DMS79 (cell line): ENCODE data around the gene UCHL1.
A peak's percentile ranks its signal among the peaks of the same experiment; 100 is the strongest.

Experiments
- DNase-seq: peaks from one replicate; lab custom pipeline; 2025; lab: John Stamatoyannopoulos, UW

The UCHL1 gene

GRCh38 chr4:41256740-41257256, at the start of gene UCHL1:
Gene UCHL1, plus strand, starts transcription at chr4:41256928. Its CDS starts 49 bp downstream, at chr4:41256977.
- peak; percentile 73 for DNase-seq

DNA sequence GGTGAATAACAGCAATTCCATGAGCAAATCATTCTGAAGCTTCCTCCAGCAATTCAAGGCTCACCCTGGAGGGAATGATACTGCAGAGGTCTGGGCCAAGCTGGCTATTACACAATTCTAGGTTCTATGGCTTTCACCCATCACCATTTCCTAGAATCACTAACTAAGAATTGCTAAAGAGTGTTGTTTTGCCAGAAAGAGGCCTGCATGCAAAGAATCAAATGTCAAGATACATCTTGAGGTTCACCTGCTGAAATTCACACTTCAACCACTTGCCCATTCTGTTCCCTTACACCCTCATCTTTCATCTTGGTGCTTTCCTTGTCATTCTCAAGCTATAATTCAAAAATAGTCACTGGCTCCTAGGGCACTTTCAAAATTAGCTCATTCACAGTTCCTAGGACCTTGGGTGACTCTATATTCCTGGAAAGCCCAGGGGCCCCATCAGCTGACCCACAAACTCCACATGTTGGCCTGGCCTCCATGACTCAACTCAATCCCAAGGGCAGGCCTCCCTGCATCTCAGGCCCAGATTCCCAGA, 49.4 kb upstream of the UCHL1 start:
- no peak for DNase-seq

- DNase-seq: peak; percentile 82
Measured at GRCh38 chr4:41209187-41209586, 47.5 kb upstream of the UCHL1 start.

GRCh38 chr4:41209901-41210300, 46.8 kb upstream of the UCHL1 start:
- no peak for DNase-seq

- DNase-seq: no peak
Measured at GRCh38 chr4:41211951-41212615, 44.6 kb upstream of the UCHL1 start.

GRCh38 chr4:41212616-41213203, 44.0 kb upstream of the UCHL1 start:
- peak; percentile 4 for DNase-seq

DNA sequence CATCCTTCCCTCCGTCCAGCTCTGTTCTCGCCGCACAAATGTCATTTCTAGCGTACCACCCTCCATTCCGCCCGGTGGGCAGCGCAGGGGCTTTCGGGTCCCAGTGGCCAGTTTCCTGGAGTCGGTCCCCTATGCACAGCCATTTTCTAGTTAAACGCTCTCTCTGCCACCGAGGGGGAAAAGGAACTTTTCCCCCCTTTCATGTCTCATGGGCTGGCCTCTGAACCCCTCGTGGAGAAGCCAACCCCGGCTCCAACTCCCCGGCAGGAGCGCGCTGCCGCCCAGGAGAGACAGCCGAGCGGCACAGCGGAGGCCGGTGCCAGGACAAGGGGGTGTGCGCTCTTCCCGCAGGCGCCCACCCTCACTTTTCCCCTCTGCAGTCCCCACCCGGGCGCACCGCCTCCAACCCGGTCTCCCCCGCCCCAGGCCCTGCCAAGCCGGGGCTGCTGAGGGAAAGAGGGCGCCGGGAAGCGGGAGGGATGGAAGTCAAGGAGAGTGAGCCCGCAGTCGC, 43.0 kb upstream of the UCHL1 start:
- no peak for DNase-seq

GRCh38 chr4:41214136-41214824, 42.4 kb upstream of the UCHL1 start, which contains the start of gene APBB2:
Gene APBB2, minus strand, starts transcription at chr4:41214542. Its CDS starts 181,288 bp downstream, at chr4:41033254.
- DNase-seq: peak; percentile 79

DNA sequence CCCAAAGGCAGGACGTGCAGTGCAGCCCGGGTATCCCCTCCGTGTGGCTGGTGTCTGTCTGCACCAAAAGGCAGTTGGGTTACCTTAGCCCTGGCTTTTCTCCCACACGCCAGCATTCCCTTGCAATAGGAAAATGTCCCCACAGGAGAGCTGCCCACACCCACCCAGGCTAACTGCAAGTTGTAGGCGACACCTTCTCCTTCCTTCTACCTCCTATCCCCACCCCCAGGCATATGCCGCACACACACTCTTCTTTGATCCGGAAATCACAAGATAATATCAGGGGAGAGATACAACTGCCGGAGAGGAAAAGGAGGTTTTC, 41.9 kb upstream of the UCHL1 start:
- DNase-seq: no peak

DNA sequence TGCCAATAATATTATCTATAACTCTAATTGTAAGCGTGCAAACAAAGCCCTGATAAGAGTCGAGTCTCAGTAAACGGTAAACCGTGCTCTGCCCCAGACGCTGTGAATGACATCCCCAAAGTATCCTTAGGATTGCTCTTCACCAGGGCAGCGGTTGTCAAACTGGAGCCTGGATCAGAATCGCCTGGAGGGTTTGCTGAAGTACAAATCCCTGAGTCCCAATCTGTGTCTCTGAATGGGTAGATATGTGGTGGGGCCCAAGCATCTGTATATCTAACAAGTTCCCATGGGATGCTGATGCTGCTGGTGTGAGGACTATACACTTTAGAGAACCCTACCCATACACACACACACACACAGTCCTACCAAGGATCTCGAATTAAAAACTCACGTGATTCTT, 41.6 kb upstream of the UCHL1 start:
- DNase-seq: no peak

- no peak for DNase-seq
Measured at GRCh38 chr4:41215969-41216293, 40.8 kb upstream of the UCHL1 start.

GRCh38 chr4:41216294-41217019, 40.3 kb upstream of the UCHL1 start:
- peak; percentile 71 for DNase-seq

DNA sequence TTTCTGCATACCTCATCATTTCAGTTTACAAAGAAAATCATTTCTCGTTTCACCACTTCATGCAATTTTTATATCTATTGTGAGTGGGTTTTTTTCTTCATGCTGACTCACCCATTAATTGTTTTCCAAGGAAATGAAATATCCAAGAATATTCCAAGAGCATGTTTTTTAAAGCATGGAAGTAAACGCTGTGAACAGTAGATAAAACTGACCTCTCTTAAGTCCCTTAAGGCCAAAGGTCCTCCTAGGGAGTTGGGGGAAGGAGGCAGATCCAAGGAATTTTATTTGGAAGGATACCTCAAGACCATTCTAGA, 39.8 kb upstream of the UCHL1 start:
- DNase-seq: no peak

GRCh38 chr4:41217374-41217773, 39.4 kb upstream of the UCHL1 start:
- no peak for DNase-seq

DNA sequence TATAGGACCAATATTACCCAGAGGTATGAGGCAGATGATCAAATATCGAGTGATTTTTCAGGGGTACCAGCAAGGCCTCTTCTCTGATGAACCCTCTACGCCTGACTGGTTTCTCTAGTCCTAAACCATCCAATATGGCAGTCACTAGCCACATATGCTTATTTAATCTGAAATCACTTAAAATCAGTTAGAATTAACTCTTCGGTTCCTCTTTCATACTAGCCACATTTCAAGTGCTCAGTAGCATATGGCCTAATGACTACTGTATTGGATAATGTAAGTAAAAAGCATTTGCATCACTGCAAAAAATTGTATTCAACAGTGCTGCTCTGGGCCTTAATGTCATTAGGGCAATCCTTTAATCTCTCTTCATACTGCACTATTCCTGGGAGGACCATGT, 38.0 kb upstream of the UCHL1 start:
- no peak for DNase-seq

DNA sequence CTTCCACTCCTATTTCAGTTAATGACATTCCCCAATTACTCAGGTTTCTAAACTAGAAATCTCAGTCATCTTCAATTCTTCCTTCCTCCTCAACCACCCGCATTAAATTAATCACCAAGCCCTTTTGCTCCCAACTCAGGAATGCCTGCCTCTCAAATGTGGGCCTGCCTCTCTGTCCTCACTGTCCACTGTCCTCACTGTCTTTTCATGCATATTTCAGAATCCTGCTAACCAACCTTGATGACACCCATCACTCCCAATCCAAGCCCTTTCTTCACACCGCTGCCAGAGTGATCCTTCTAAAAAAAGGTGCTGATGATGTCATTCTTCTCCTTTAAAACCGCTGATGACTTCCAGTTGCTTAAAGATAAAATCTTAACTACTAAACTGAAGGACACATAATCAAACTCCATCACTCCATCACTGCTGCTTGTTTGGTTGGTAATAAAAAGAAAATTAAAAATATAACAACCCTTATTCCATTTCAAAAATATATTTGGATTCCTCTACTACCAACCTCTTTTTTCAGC, 37.2 kb upstream of the UCHL1 start:
- DNase-seq: no peak

DNA sequence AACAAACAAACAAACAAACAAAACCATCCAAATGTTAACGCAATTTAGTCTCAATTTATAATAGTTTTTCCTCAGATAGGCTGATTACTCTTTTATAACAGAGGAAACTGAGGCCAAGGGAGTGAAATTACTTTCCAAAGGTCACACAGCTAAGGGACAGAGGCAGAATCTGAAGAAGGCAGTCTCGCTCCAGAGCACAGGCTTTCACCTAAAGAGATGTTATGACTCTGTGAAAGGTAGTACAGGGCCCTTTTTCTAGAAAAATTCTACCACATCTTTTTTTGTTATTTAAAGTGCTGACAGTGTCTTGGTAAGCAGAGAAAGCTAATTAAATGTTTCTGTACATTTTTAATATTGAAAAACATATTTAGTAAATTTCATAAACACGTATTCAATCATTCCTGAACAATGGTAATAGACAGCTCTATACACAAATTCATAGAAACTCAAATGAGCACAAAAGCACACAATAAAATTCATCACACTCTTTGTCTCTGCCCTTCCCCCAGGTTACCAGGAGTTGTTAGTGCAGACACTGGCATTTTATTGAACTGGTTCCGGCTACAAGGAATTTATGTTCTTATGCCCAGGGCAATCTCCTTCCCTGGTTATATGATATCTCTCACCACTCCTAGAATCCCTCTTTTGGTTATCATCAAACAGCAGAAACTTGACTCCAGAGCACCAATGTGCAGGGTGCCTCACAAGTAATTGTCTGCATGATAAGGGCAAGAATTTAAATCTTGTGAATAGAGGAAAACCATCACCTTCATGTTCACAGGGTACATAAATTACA, 34.7 kb upstream of the UCHL1 start:
- DNase-seq: no peak

GRCh38 chr4:41227902-41228301, 28.8 kb upstream of the UCHL1 start:
- DNase-seq: no peak

- DNase-seq: no peak
Measured at GRCh38 chr4:41232406-41232805, 24.3 kb upstream of the UCHL1 start.

- DNase-seq: no peak
Measured at GRCh38 chr4:41232856-41233255, 23.9 kb upstream of the UCHL1 start.

- DNase-seq: no peak
Measured at GRCh38 chr4:41236032-41236431, 20.7 kb upstream of the UCHL1 start.
